ENCODE data around the gene PLCB2. TPM values are rescaled to one million over a fixed set of nuclear protein-coding genes. Genes with fewer than 3 reads are reported as not detected.

PLCB2 gene
- total RNA-seq, 3 donors from 2014 or later (not counting 1 experiment from before 2014, with no cell fraction given), result 345 to 440 (median 432) TPM

GRCh38 chr15:40258544-40258943, 49.2 kb downstream of the PLCB2 start:
- peak overlapping the region in 1 of 2 donors; percentile 31 for H3K27ac Mint-ChIP-seq
- no peak for DNase-seq
- no peaks in the 10 kb centered on the region for H3K9me3 Mint-ChIP-seq
- ATAC-seq, result no peak
- H3K27me3 Mint-ChIP-seq (ENCODE audit: low read depth in 2 of 2), result peaks cover 0 to 4% of the 10 kb centered on the region in 2 donors
- TF ChIP-seq CTCF (IDR thresholded peaks at IDR 0.05), result no peak
- Histone ChIP-seq H3K27me3 (ENCODE audit: control insufficient read depth, insufficient read depth, low read length) (no peaks in the 10 kb centered on the region), H3K4me1 (ENCODE audit: control insufficient read depth, insufficient read depth, low read length) (peaks cover 30% of the 10 kb centered on the region), H3K36me3 (ENCODE audit: control insufficient read depth, insufficient read depth, low read length) (no peaks in the 10 kb centered on the region), H3K9me3 (ENCODE audit: control insufficient read depth, insufficient read depth, low read length) (no peaks in the 10 kb centered on the region), H3K4me3 (ENCODE audit: low read length) (no peak overlapping the region), H3K27ac (ENCODE audit: low read length) (no peak overlapping the region)
- no peaks in the 10 kb centered on the region for H3K36me3 Mint-ChIP-seq
- peaks cover 4 to 6% of the 10 kb centered on the region in 2 donors for H3K4me1 Mint-ChIP-seq
- no peak overlapping the region for H3K4me3 Mint-ChIP-seq
- WGBS (ENCODE audit: insufficient coverage), result 71% methylated on average over 8 of the region's 8 CpGs
- intact Hi-C loops (cut with micrococcal nuclease), result no loop called here

- 82% methylated on average over 9 of the region's 9 CpGs for WGBS (ENCODE audit: insufficient coverage)
- H3K4me1 Mint-ChIP-seq, result peaks cover 10 to 11% of the 10 kb centered on the region in 2 donors
- Histone ChIP-seq H3K9me3 (ENCODE audit: control insufficient read depth, insufficient read depth, low read length) (no peaks in the 10 kb centered on the region), H3K36me3 (ENCODE audit: control insufficient read depth, insufficient read depth, low read length) (no peaks in the 10 kb centered on the region), H3K4me3 (ENCODE audit: low read length) (no peak overlapping the region), H3K4me1 (ENCODE audit: control insufficient read depth, insufficient read depth, low read length) (peaks cover 37% of the 10 kb centered on the region), H3K27ac (ENCODE audit: low read length) (no peak overlapping the region), H3K27me3 (ENCODE audit: control insufficient read depth, insufficient read depth, low read length) (peaks cover 5% of the 10 kb centered on the region)
- H3K36me3 Mint-ChIP-seq, result no peaks in the 10 kb centered on the region
- H3K27ac Mint-ChIP-seq, result peak overlapping the region; percentile 74 to 75
- H3K27me3 Mint-ChIP-seq (ENCODE audit: low read depth in 2 of 2), result peaks cover 0 to 10% of the 10 kb centered on the region in 2 donors
- peak overlapping the region; percentile 58 for H3K4me3 Mint-ChIP-seq
- intact Hi-C loops (cut with micrococcal nuclease), result no loop called here
- TF ChIP-seq CTCF (IDR thresholded peaks at IDR 0.05), result no peak
- H3K9me3 Mint-ChIP-seq, result no peaks in the 10 kb centered on the region
- ATAC-seq, result no peak
- DNase-seq, result no peak
Measured at GRCh38 chr15:40257656-40258450, 49.9 kb downstream of the PLCB2 start.

GRCh38 chr15:40256638-40257235, 51.0 kb downstream of the PLCB2 start:
- ATAC-seq (peak; percentile 86 to 91 (median 91)), DNase-seq (peak in 1 of 2 donors; percentile 63)
- Mint-ChIP-seq H3K27ac (peak overlapping the region; percentile 74 to 75), H3K4me1 (peaks cover 11 to 12% of the 10 kb centered on the region in 2 donors), H3K27me3 (ENCODE audit: low read depth in 2 of 2) (peaks cover 0 to 11% of the 10 kb centered on the region in 2 donors), H3K4me3 (peak overlapping the region; percentile 58), H3K9me3 (no peaks in the 10 kb centered on the region), H3K36me3 (no peaks in the 10 kb centered on the region)
- no peaks in the 10 kb centered on the region for H3K9me3 ChIP-seq (ENCODE audit: control insufficient read depth, insufficient read depth, low read length)
- intact Hi-C loops (cut with micrococcal nuclease), result no loop called here
- H3K4me1 ChIP-seq (ENCODE audit: control insufficient read depth, insufficient read depth, low read length), result peaks cover 45% of the 10 kb centered on the region
- H3K27ac ChIP-seq (ENCODE audit: low read length), result peak overlapping the region; percentile 63
- peaks cover 8% of the 10 kb centered on the region for H3K27me3 ChIP-seq (ENCODE audit: control insufficient read depth, insufficient read depth, low read length)
- no peak for TF ChIP-seq CTCF (IDR thresholded peaks at IDR 0.05)
- 84% methylated on average over 17 of the region's 17 CpGs for WGBS (ENCODE audit: insufficient coverage)
- no peaks in the 10 kb centered on the region for H3K36me3 ChIP-seq (ENCODE audit: control insufficient read depth, insufficient read depth, low read length)
- no peak overlapping the region for H3K4me3 ChIP-seq (ENCODE audit: low read length)
